NOMO-1 treated with dmso at 0.1 percent for 144 hours (cell line): ENCODE data around the gene CWC27.

Source experiments
- DNase-seq: peaks from one replicate; lab custom pipeline; 2025; ENCODE audit not compliant: unreplicated experiment; lab: John Stamatoyannopoulos, UW

CWC27 gene

DNA sequence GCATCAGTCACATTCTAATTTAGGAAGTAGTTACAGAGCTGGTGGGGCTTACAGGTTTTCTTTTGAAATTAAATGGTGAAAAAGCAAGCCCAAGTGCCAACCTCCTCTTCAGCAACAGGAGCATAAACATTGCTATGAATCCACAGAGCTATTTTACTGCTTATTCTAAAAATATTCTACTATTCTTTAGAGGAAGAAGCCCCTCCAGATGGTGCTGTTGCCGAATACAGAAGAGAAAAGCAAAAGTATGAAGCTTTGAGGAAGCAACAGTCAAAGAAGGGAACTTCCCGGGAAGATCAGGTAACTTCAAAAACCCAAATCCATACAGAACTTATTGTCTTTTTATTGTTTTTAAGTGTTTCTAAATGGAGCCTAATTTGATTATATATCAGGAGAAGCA lies 202.8 kb downstream of the CWC27 start:
- DNase-seq: no peak

DNA sequence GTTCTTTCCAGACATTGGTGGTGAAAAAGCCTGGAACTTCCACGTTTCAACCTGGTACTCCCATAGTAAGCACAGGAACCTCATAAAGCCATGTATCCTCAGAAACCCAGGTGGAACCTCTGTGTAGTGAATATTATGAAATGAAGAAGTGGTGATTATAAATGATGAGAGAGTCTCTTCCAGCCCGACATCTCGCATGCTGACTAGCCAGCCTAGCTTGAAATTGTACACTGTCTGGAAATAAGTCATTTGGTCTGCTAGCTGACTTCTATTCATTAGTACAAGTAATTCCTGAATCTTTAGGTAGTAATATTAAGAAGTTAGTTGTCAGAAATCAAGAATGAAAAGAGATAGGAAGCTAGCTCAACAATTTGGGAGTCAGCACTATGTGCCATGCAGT lies 203.3 kb downstream of the CWC27 start:
- no peak for DNase-seq

DNA sequence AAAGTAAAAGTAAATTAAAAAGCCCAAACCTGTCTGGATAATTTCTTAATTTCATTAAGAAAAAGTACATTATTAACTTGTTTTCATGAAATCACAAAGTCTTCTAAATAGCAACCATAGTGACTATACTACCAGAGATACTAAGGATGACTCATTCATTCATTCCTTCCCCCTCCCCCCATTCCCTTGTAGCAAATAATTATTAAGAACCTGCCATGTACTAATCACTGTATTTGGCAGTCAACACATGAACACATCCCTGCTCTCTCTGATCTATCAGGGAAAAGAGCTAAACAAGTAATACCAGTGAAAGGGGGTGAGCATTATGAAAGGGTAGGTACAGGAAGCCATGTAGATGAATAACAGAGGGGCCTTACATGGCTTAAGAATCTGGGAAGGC lies 203.9 kb downstream of the CWC27 start:
- DNase-seq: no peak

DNA sequence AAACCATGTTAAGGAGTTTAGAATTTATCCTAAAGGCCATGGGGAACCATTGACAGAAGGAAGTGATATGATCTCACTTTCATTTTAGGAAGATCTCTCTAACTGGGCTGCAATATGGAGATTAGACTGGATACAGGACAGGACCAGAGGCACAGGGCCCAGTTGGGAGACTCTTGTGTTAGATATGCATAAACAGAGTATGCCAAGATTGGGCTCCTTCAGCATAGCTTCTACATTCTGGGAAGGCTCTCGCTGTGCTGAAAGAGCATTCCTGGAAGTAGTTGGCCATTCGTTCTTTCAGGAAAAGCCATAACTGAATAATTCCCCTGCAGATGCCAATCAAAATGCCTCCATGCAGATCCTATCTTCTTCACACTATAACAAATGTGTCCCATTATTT lies 204.5 kb downstream of the CWC27 start:
- DNase-seq: no peak

DNA sequence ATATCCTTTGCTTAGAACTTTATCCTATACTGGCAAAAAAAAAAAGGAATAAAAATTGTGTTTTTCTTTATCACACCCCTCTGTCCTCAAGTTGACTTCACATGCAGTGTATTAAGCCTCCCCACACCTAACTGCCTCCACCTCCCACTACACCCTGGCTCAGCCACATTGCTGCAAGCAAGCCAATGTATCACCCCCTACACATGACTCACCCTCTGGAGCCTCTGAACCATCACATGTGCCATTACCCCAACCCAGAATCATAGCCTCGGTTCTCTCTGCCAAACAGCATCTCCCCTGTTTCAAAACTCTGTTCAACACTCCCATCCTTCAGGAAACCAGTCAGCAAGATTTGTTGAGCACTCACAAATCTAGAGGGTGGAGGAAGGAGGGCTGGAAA lies 209.0 kb downstream of the CWC27 start:
- no peak for DNase-seq

DNA sequence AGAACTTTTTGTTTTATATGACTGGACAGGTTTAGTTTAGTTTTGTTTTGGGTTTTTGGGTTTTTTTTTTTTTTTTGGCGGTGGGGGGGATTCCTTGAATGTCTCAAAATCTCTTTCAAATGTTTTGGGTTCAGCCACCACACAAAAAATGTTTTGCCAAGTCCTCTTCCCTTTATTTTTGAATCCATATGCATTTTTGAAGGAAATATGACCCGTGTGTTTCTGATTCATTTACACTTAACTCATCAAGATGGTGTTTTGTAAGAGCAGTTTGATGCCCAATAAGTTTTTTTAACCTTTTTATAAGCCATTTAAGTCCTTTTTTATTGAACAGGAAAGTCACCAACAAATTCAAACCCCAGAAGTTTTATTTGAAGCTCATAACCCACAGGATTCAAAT lies 209.8 kb downstream of the CWC27 start:
- DNase-seq: no peak

DNA sequence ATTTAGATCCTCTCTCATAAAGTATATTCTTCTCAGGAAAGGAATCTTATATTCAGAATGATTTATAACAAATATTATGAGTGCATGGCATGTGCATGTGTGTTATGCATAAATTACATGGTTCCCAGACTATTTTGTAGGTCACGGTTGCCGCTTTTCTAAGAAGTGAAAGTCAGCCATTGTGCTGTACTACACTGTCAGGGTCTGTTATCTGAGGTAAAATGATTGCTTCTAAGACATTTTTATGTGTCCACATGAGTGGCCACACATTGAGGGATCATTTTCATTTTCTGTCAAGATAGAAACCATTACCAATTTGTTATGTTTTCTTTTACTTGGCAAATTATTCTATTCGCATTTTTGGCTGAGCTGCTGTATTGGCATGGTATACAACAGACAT lies 210.8 kb downstream of the CWC27 start:
- DNase-seq: no peak

DNA sequence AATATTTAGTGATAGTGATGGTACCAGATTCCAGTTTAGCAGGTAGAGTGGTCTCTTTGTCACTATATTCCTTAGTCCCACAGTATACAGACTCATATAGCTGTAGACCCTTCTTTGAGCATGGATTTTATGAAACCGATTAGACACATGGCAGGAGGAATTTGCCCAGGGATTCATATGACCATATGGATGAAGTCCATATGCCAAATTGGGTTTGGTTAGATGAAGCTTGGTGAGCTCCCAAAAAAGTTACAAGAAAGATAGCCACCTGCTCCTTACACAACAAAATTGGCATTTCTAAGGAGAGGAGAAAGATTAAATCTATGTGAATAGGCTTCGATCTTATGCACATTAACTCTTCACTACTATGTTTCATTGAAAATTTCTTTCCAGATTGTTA lies 211.4 kb downstream of the CWC27 start:
- DNase-seq: no peak

DNA sequence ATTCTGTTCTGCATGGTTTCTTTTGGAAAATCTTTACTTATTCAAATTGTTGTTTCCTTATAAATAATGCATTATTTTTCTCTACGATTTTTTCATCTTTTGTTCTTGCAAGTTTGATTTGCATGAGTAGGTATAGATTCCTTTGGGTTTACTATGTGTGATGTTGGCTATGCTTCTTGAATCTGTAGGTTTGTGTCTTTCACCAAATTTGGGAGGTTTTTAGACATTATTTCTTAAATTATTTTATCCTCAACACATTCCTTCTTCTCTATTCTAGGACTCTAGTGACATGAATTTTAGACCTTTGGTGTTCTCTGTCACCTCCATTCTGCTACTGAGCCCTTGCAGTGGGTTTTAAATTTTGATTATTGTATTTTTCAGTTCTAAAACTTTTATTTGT lies 219.0 kb downstream of the CWC27 start:
- DNase-seq: no peak

DNA sequence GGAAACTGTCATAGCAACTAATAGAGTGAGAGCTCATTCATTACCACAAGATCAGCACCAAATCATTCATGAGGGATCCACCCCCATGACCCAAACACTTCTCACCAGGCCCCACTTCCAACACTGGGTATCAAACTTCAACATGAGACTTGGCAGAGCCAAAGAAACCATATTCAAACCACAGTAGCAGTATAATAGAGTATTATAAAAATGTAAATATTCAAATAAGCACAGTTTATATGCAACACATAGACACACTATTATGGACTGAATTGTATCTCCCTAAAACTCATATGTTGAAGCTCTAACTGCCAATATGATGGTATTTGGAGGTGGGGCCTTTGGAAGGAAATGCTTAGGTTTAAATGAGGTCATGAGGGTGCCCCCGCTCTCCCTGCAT lies 240.5 kb downstream of the CWC27 start:
- DNase-seq: no peak

DNA sequence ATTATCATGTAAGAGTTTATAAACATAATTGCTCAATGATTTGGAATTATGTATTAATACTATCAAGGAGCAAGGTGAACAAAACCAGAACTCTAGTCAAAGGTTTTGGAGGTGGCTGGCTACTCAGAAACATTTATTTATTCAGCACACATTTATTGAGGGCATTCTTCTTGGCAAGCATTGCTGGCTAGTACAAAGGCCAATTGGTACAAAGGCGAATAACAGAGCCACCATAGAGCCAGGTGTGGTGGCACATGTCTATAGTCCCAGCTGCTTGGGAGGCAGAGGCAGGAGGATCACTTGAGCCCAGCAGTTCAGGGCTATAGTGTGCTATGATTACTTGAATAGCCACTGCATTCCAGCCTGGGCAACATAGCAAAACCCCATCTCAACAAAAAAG lies 242.1 kb downstream of the CWC27 start:
- no peak for DNase-seq

DNA sequence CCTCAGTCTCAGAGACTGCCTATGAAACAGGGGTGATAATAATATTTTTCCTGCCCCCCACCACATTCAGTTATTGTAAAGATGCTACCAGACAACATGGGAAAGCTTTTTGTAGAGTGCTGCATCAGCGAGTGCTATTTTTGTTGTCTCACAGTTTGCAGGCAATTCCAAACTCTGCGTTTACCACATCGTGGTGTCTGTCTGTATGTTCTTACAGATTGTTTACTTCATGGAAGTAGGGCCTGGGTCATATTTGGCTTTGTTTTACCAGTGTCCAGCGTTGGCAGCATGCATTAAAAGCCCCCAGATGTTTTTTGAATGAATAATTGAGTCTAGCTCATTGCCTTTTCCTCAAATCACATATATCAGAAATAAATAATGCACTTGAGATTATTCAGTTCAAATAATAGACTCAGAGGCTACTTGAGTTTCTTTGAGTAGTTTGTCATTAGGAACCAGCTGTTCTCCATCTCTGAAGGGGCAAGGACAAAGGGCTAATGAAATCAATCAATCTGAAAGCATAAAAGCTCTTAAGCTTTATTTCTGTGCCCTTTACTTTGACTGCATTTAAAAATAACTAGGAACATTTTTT lies 243.7 kb downstream of the CWC27 start:
- DNase-seq: no peak

DNA sequence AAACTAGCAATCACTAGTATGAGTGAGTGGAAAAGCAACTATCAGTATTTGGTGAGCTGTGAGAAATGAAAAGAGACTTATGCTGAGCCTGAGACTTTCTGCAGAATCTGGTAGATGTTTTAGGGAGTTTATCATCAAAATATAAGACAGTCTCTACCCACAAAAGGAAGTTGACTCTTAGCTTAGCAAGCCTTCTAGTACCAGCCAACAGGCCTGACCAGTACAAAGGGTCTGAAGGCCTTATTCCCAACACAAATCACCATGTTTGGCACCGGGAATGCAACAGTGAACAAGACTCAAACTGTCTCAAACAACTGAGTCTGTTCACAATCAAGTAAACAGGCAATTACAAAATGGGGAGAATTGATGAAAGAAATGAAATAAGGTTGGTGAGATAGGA lies 244.4 kb downstream of the CWC27 start:
- DNase-seq: no peak

DNA sequence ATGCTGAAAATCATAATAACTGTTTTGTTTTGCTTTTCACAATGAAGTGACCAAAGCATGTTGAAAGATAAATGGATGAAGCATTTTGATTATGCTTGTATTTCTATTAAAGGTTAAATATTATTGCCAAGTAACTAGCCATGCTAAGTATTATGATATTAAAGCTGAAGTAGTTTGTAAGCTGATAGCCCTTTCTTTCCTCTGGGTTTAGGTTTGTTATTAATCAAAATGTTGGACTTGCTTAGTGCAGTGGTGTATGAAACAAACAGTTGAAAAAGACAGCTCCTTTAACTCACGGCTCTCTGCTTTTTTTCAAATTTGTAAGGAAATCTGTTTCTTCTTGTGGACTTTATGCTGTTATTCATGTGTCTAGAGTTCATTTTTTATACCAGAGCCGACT lies 246.0 kb downstream of the CWC27 start:
- DNase-seq: no peak

DNA sequence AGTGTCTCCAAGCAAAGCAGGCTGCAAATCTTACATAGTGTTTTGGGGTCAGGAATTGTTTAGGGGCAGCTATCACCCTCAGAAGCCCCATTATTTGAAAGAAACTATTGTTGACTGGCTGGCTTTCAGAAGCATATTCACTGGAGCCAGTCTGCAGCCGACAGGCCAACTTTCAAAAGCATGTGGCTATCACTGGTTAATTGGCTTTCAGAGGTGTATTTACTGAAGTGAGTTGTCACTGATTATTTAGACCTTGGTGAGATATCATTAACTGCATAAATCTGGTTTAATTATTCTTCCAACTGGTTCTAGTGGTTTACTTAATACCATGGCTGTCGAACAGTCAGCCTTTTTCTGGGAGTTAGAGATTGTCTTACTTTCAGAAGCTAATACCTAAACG lies 247.0 kb downstream of the CWC27 start:
- no peak for DNase-seq

DNA sequence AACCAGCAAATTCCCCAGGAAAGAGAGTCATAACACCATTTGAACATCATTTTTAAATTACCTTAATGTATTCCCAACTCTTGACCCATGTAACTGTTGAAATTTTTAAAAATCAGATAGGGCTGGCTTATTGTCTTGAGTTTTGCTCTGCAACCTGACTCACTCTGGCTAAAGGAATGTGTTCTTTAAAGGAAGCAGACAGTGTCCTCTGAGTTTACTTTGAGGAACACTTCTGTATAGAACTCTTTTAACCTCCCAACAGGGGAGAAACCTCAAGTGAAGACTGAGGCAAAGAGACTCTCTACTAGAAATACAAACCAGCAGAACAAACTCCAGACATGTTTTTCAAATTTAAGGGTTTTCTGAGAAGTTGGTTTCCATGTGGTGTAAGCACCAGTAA lies 248.9 kb downstream of the CWC27 start:
- DNase-seq: no peak

DNA sequence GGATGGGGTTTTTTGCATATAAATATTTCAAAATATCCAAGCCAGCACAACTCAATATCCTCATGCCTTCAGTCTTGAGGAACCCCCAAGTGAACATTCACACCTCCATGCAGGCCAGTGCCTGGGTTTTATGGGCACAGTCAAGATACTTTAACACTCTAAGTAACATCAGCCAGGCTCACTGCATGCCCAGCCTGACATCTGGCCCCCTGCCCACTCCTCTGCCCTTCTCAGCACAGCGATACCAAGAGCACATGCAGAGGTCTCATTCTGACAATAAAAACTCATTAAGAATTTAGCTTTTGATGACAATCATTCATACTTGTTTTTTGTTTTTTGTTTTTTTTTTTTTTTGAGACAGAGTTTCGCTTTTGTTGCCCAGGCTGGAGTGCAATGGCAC lies 250.0 kb downstream of the CWC27 start:
- DNase-seq: no peak

DNA sequence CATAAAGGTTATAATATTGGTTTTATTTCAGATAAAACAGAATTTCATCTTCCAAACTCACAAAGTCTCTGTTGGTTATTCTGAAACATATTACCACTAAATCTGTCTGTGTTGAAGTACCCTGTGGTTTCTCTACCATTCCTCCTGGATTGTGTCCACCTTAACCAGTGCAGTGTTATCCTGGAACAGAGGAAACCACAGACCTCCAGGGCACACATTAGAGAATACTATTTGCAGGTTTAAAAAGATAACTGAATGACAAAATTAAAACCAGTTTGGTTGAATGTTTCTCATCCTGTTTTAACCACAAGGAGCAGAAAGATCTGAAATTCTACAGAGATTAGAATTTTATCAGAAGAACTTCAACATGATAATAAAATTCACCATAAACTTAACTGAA lies 251.8 kb downstream of the CWC27 start:
- DNase-seq: no peak

DNA sequence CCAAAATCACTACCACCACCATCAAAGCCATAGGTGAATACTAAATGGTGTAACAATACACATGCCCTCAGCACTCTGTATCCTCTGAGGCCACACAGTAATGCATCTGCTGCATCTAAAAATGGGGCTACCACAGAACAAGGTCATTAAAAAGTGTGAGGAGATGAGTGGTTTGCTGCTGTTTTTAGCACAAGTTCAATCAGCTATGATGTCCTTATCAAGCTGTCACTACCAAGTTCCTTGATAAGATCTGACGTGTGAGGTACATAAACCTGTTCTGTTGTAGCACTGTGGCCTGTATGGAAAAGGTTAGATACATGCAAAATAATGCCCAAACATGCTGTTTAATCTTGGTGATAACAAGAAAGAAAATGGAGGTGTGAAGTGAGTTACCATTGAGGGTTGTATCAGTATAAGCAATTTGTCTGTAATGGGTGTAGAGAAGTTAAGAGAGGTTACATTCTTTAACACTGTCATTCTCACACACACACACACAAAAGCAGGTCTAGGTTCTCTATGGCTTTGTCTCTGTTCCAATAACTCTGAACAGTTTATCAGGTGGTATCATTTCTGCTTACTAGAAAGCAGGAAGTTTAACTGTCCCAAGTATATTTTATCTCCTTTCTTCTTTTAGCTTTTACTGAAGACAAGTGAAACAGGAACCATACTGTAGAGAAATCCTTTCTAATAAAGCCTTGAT lies 252.9 kb downstream of the CWC27 start:
- peak; percentile 4 for DNase-seq

DNA sequence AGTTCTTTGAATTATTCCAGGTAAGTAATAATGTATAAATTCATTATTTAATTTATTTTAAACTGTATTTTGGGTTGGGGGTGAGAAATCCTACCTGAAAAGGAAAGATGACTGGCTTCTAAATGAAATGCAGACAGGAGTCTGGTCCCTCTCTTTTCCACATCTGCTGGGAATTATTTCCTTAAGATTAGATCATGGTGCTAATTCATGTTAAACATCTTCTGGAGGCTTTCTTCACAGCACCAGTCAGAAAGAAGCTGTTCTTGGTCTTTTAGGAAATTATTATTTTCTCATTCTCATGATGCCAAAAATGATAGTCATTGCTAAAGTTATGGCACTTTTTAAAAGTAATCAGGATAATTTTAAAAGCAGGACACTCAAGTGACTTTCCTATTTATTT lies 254.2 kb downstream of the CWC27 start:
- no peak for DNase-seq

DNA sequence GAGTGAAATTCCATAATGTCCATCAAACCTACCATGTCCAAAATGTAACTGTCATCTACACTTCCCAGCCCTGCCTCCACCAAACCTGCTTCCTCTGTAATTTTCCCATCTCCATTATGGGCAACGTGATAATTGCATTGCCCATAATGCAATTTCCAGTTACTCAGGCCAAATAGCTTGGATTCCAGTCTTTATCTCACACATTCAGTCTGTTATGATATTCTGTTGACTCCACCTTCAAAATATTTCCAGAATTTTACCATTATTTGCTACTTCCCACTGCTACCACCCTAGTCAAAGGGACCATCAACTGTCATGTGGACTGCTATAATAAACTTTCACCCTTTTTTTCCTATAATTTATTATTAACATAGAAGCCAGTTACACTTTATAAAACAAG lies 256.0 kb downstream of the CWC27 start:
- DNase-seq: no peak

DNA sequence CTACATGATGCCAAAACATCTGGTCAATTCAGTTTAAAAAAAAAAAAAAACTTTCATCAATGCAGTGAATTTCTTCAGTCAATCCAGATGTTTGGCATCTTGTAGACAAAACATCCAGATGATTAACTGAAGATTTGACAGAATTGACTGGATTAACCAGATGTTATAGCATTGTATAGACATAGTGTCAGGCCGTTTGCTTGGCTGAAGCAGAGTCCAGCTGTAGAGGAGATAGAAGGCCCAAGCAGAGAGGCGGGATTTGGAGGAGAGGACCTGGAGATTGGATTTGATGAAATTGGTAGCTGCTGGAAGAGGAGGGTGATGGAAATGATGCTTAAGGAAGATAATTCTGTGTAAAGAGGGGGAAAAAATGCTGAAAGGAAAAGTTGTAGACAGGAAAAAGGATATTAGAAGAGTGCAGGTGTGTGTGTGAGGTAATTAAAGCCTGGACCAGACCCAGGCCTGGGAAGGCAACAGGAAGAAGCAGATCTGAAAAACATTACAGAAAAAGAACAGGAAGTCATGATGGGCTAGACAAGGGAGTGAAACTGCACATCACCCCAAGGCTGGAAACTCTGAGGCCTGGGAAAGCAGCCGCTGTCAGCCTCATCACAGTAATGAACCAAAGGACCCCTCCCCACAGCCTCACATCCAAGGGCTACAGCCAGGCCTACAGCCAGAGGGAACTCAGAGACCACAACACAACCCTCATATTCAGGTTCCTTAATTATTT lies 258.3 kb downstream of the CWC27 start:
- no peak for DNase-seq

DNA sequence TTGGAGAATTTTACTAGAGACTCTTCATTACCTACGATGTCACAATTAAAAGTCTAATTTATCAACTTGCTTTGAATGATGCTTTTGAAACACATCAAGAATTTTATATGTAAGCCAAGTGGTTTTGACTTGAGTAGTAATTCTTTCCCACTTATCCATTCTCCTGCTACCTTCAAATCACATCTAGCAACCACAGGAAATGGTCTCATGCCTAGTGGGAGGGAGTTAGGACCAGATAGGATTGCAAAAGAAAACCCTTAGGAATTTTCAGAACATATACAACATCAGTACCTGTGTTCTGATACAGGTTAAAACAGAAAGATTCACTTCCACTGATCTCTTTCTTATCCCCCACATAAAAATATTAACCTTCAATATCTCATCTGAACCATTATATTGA lies 260.4 kb downstream of the CWC27 start:
- no peak for DNase-seq
